PC-3 (cell line): ENCODE data around the gene HTR2A. TPM values are rescaled to one million over a fixed set of nuclear protein-coding genes. Genes with fewer than 3 reads are reported as not detected.

Source experiments
- ATAC-seq: fragments of 200-7000 bp; cut with Tn5 transposase; 2 replicates; pipeline ENCODE4 v1.9.1; 2020; ENCODE audit warnings: mild to moderate bottlenecking, moderate library complexity
- BruUV-seq: library from RNA; stranded (reverse); fragments of 400-500 nt; replicated peaks from 2 replicates; lab custom pipeline; 2021; lab: Mats Ljungman, UMichigan
- CTCF ChIA-PET: fragments of 300-600 bp; sonication (Branson Sonifier 250); formaldehyde crosslinking; loops from one replicate; lab custom pipeline; 2022; ENCODE audit warnings: antibody characterized with exemption; lab: Charles Lee
- POLR2A ChIA-PET: fragments of 300-600 bp; sonication (Branson Sonifier 250); formaldehyde crosslinking; loops from one replicate; lab custom pipeline; 2022; ENCODE audit warnings: antibody characterized with exemption; ENCODE audit not compliant: unreplicated experiment; lab: Charles Lee
- DNase-seq: peaks from one replicate; pipeline ENCODE4 v3.0.0-alpha.2; 2015
- H2AFZ ChIP-seq: fragments of 300-600 bp; sonication (generic); 2 replicates; pipeline ENCODE4 v1.6.0; 2016; ENCODE audit warnings: antibody characterized with exemption, low read length
- H3F3A ChIP-seq: fragments of 300-600 bp; sonication (generic); one replicate; pipeline ENCODE4 v1.6.0; 2017; ENCODE audit warnings: antibody characterized with exemption, low read length, control low read depth, mild to moderate bottlenecking; ENCODE audit not compliant: unreplicated experiment
- H3K27ac ChIP-seq: fragments of 300-600 bp; sonication (generic); 2 replicates; pipeline ENCODE4 v1.5.1; 2016; ENCODE audit warnings: mild to moderate bottlenecking, low read length
- H3K27me3 ChIP-seq: fragments of 300-600 bp; sonication (generic); 2 replicates; pipeline ENCODE4 v1.6.1; 2016; ENCODE audit warnings: low read length, mixed read lengths
- H3K36me3 ChIP-seq: fragments of 300-600 bp; sonication (generic); 2 replicates; pipeline ENCODE4 v1.6.1; 2016; ENCODE audit warnings: low read depth, mixed run types, low read length, mixed read lengths
- H3K4me1 ChIP-seq: fragments of 300-600 bp; sonication (generic); 2 replicates; pipeline ENCODE4 v1.5.1; 2016; ENCODE audit warnings: low read length; ENCODE audit not compliant: insufficient read depth
- H3K4me2 ChIP-seq: fragments of 300-600 bp; sonication (generic); 2 replicates; pipeline ENCODE4 v1.6.0; 2016; ENCODE audit warnings: low read length
- H3K4me3 ChIP-seq: fragments of 300-600 bp; sonication (generic); 2 replicates; pipeline ENCODE4 v1.5.1; 2016; ENCODE audit warnings: mild to moderate bottlenecking, low read length, mixed read lengths
- H3K79me2 ChIP-seq: fragments of 300-600 bp; sonication (generic); 2 replicates; pipeline ENCODE4 v1.6.1; 2017; ENCODE audit warnings: low read length, mixed read lengths
- H3K9ac ChIP-seq: fragments of 300-600 bp; sonication (generic); 2 replicates; pipeline ENCODE4 v1.6.0; 2016; ENCODE audit warnings: mild to moderate bottlenecking, low read length
- H3K9me2 ChIP-seq: fragments of 300-600 bp; sonication (generic); replicated peaks from 2 replicates; pipeline ENCODE4 v1.6.1; 2016; ENCODE audit warnings: mixed run types, low read length, mixed read lengths
- H3K9me3 ChIP-seq: fragments of 300-600 bp; sonication (generic); 2 replicates; pipeline ENCODE4 v1.6.1; 2016; ENCODE audit warnings: low read length, mixed read lengths
- H4K20me1 ChIP-seq: fragments of 300-600 bp; sonication (generic); 2 replicates; pipeline ENCODE4 v1.6.1; 2016; ENCODE audit warnings: low read length, mixed read lengths
- EZH2 ChIP-seq: fragments of 300-600 bp; sonication (generic); IDR thresholded peaks from one replicate; pipeline ENCODE4 v1.6.1; 2017; ENCODE audit warnings: antibody characterized with exemption, mild to moderate bottlenecking, low read length; ENCODE audit not compliant: unreplicated experiment
- EZH2phosphoT487 ChIP-seq: fragments of 300-600 bp; sonication (generic); IDR thresholded peaks from 2 replicates; pipeline ENCODE4 v1.6.1; 2018; ENCODE audit warnings: mild to moderate bottlenecking, antibody characterized with exemption, low read length, borderline replicate concordance
- intact Hi-C: fragments of 100-400 bp; cut with micrococcal nuclease; formaldehyde crosslinking; loops from 2 replicates; pipeline ENCODE4 v1.9.0; 2023
- total RNA-seq: library from RNA; depleted of rRNA; stranded (reverse); fragments of >200 nt; gene quantifications from 2 replicates; pipeline ENCODE4 v1.2.3, GENCODE V29; 2014
- TF ChIP-seq, protein P1 (sequence below): fragments of 300-600 bp; sonication (generic); conservative IDR thresholded peaks from 2 replicates; pipeline ENCODE4 v1.5.1; 2017; ENCODE audit warnings: antibody characterized with exemption, low read depth, mild to moderate bottlenecking, low read length

HTR2A gene
- total RNA-seq, 1 experiment from 2014 or later, result 0.04 TPM

DNA sequence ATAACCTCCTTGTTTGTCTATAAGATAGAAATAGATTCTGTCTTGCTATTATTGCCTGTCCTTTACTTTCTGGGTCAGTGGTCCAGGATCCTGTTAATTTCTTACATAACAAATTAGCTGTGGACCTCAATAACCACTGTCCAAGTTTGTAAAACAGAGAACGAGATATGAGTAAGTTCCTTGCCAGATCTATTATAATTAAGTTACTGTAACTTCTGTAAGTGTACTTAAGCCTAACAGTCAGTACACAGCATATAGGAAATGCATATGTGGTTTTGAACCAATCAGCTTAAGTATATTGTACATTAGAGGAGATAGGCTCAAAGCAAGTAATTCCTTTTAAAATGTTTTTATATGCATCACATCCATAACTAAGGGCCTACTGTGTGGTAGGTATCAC, 34.9 kb downstream of the HTR2A start:
- Histone ChIP-seq H3K4me2 (no peak overlapping the region), H3K27me3 (no peaks in the 10 kb centered on the region), H3K79me2 (no peaks in the 10 kb centered on the region), H4K20me1 (no peaks in the 10 kb centered on the region), H3K9ac (no peak overlapping the region), H3F3A (no peaks in the 10 kb centered on the region), H3K9me3 (no peaks in the 10 kb centered on the region), H2AFZ (no peak overlapping the region), H3K9me2 (no peaks in the 10 kb centered on the region), H3K36me3 (no peaks in the 10 kb centered on the region), H3K4me3 (no peak overlapping the region), H3K4me1 (0 out of 2 replicates have a peak, but pooled peaks cover 12% of the 10 kb centered on the region), H3K27ac (no peak overlapping the region)
- DNase-seq (no peak), ATAC-seq (no peak)
- BruUV-seq, result no TSS peak
- ChIA-PET POLR2A (no interaction called here), CTCF (no interaction called here)
- intact Hi-C loops, result loop anchor here (2.0 kb wide), 1 partner anchor 59 kb away; no protein-coding TSS in a partner anchor
- TF ChIP-seq EZH2phosphoT487, result no peak

DNA sequence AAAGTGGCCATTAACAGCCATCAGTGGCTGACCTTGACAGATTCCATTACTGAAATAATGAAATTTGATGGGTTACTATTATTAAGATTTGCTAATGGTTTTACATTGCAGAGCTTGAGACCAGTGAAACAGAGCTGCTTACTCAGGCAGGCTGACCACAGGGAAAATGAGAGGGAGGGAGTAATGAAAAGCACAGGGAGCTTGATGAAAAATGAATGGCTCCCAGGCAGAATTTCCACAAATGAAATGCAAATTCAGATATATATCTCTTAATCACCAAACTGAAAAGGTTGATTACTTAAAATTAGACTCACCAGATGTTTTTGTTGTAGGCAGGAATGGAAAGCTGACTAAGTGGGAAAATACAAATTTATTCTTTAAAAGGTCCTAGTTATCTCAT, 36.1 kb downstream of the HTR2A start:
- Histone ChIP-seq H3K9ac (no peak overlapping the region), H3K4me1 (0 out of 2 replicates have a peak, but pooled peaks cover 10% of the 10 kb centered on the region), H3K4me2 (no peak overlapping the region), H3K9me3 (no peaks in the 10 kb centered on the region), H3K4me3 (no peak overlapping the region), H2AFZ (no peak overlapping the region), H3K79me2 (no peaks in the 10 kb centered on the region), H3K9me2 (no peaks in the 10 kb centered on the region), H3K27me3 (no peaks in the 10 kb centered on the region), H3K27ac (no peak overlapping the region), H4K20me1 (no peaks in the 10 kb centered on the region), H3F3A (no peaks in the 10 kb centered on the region), H3K36me3 (no peaks in the 10 kb centered on the region)
- CTCF ChIA-PET, result no interaction called here
- intact Hi-C loops, result no loop called here
- DNase-seq (no peak), ATAC-seq (no peak)
- BruUV-seq, result no TSS peak
- POLR2A ChIA-PET, result no interaction called here
- TF ChIP-seq EZH2 (no peak), EZH2phosphoT487 (no peak)
- TF ChIP-seq, protein P1, sequence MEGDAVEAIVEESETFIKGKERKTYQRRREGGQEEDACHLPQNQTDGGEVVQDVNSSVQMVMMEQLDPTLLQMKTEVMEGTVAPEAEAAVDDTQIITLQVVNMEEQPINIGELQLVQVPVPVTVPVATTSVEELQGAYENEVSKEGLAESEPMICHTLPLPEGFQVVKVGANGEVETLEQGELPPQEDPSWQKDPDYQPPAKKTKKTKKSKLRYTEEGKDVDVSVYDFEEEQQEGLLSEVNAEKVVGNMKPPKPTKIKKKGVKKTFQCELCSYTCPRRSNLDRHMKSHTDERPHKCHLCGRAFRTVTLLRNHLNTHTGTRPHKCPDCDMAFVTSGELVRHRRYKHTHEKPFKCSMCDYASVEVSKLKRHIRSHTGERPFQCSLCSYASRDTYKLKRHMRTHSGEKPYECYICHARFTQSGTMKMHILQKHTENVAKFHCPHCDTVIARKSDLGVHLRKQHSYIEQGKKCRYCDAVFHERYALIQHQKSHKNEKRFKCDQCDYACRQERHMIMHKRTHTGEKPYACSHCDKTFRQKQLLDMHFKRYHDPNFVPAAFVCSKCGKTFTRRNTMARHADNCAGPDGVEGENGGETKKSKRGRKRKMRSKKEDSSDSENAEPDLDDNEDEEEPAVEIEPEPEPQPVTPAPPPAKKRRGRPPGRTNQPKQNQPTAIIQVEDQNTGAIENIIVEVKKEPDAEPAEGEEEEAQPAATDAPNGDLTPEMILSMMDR, result no peak

DNA sequence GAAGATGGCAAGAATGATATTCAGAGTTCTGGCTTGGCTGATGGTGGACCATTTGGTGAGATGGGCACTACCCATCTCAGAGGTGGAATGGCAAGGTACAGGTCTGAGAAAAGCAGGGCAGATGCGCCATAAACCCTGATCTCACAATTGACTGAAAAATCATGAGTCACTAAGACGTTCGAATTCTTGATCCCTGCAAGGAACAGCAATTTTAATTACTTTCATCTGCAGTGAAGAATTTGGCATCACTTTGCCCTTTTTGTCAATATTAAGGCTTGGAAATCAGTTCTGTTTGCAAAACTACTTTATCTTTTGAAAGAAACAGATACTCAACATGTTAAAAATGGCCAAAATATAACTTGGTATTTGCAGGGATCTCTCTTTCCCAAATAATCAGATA, 38.1 kb downstream of the HTR2A start:
- intact Hi-C loops, result no loop called here
- H3K36me3 ChIP-seq, result no peaks in the 10 kb centered on the region
- no peak overlapping the region for H3K9ac ChIP-seq
- H3K4me2 ChIP-seq, result no peak overlapping the region
- no peaks in the 10 kb centered on the region for H3K9me2 ChIP-seq
- H3K4me1 ChIP-seq, result no peaks in the 10 kb centered on the region
- ATAC-seq (no peak), DNase-seq (no peak)
- no peaks in the 10 kb centered on the region for H3F3A ChIP-seq
- no peaks in the 10 kb centered on the region for H4K20me1 ChIP-seq
- H3K79me2 ChIP-seq, result no peaks in the 10 kb centered on the region
- no peak overlapping the region for H3K4me3 ChIP-seq
- no peak overlapping the region for H2AFZ ChIP-seq
- ChIA-PET POLR2A (no interaction called here), CTCF (no interaction called here)
- BruUV-seq, result no TSS peak
- H3K9me3 ChIP-seq, result no peaks in the 10 kb centered on the region
- no peaks in the 10 kb centered on the region for H3K27me3 ChIP-seq
- no peak overlapping the region for H3K27ac ChIP-seq
- no peak for TF ChIP-seq EZH2
- TF ChIP-seq EZH2phosphoT487, result no peak
- TF ChIP-seq, protein P1, result no peak
